Gastroesophageal sphincter (tissue), 4 donors: ENCODE results near the gene FRMD5. TPM values are rescaled to one million over a fixed set of nuclear protein-coding genes. Genes with fewer than 3 reads are reported as not detected.

Experiments used
- ATAC-seq: fragments of 150-250 bp; one replicate; pipeline ENCODE4 v1.9.1; 2016; ENCODE audit warnings: mild to moderate bottlenecking, moderate library complexity
- H3K27ac ChIP-seq, 4 donors: fragments of 200-600 bp; sonication (generic) in 3 of 4; 1 replicate in 3 of 4; 2 replicates in 1 of 4; pipeline ENCODE4 v1.5.1; 2016 to 2019
- H3K27me3 ChIP-seq: fragments of 200-600 bp; sonication (generic); one replicate; pipeline ENCODE4 v1.5.1; 2019
- H3K36me3 ChIP-seq, 2 donors: fragments of 200-600 bp; sonication (generic); one replicate each; pipeline ENCODE4 v1.5.1; 2019; ENCODE audit warnings: control low read depth in 1 of 2
- H3K4me1 ChIP-seq, 3 donors: fragments of 200-600 bp; sonication (generic); 1 replicate in 2 of 3; 2 replicates in 1 of 3; pipeline ENCODE4 v1.5.1; 2016 to 2019; ENCODE audit warnings: control low read depth in 2 of 3
- H3K4me3 ChIP-seq, 2 donors: fragments of 200-600 bp; sonication (generic); one replicate each; pipeline ENCODE4 v1.5.1; 2019; ENCODE audit warnings: mild to moderate bottlenecking in 1 of 2, moderate library complexity in 1 of 2
- H3K9me3 ChIP-seq, 3 donors: fragments of 200-600 bp; sonication (generic); one replicate each; pipeline ENCODE4 v1.5.1; 2017 to 2019; ENCODE audit warnings: control low read depth in 2 of 3
- CTCF ChIP-seq, 4 experiments: fragments of 200-600 bp in 2 of 4; fragments of 450-650 bp in 2 of 4; sonication (generic) in 1 of 4; IDR thresholded peaks; one replicate each; pipeline ENCODE4 v1.5.1; 2017 to 2019; ENCODE audit warnings: antibody characterized with exemption in 4 of 4, mild to moderate bottlenecking in 2 of 4, moderate library complexity in 2 of 4
- EP300 ChIP-seq: sonication (generic); formaldehyde crosslinking; IDR thresholded peaks from one replicate; pipeline ENCODE4 v1.6.1; 2017; ENCODE audit warnings: antibody characterized with exemption, mild to moderate bottlenecking
- POLR2A ChIP-seq, 2 donors: fragments of 450-650 bp; IDR thresholded peaks; one replicate each; pipeline ENCODE4 v1.6.1; 2017; ENCODE audit warnings: antibody characterized with exemption in 2 of 2, mild to moderate bottlenecking in 2 of 2, moderate library complexity in 1 of 2
- POLR2AphosphoS5 ChIP-seq: sonication (generic); formaldehyde crosslinking; IDR thresholded peaks from one replicate; pipeline ENCODE4 v1.6.1; 2017; ENCODE audit warnings: antibody characterized with exemption
- WGBS, 2 donors: methylation state at CpG; one replicate each; pipeline ENCODE4 v1.1.5; 2018; ENCODE audit warnings: low coverage in 1 of 2; 5-methylcytosine and 5-hydroxymethylcytosine counted together
- total RNA-seq, 4 donors: library from RNA; depleted of rRNA; stranded (reverse); fragments of >200 nt; gene quantifications; one replicate each; pipeline ENCODE4 v1.1.0, GENCODE V29; 2016

The FRMD5 gene
- total RNA-seq, 4 donors from 2014 or later = 0.47 to 1.2 (median 0.90) TPM

GRCh38 chr15:43985976-43986680, 208.9 kb downstream of the FRMD5 start:
- no peak for ATAC-seq
- TF ChIP-seq POLR2AphosphoS5 (no peak), EP300 (no peak), CTCF (IDR thresholded peaks at IDR 0.05) (no peak), POLR2A (IDR thresholded peaks at IDR 0.05) (no peak)
- H3K4me1 ChIP-seq = no peaks in the 10 kb centered on the region
- no peaks in the 10 kb centered on the region for H3K36me3 ChIP-seq
- H3K27me3 ChIP-seq = no peaks in the 10 kb centered on the region
- no peak overlapping the region for H3K27ac ChIP-seq
- no peaks in the 10 kb centered on the region for H3K9me3 ChIP-seq
- WGBS, 2 donors = 62 to 65% methylated on average over 6 to 7 of the region's 7 CpGs
- H3K4me3 ChIP-seq = no peak overlapping the region

GRCh38 chr15:43981576-43981975, 213.5 kb downstream of the FRMD5 start:
- WGBS, 2 donors = 58 to 61% methylated on average over 2 of the region's 2 CpGs
- Histone ChIP-seq H3K36me3 (no peaks in the 10 kb centered on the region), H3K4me1 (no peaks in the 10 kb centered on the region), H3K4me3 (no peak overlapping the region), H3K27ac (no peak overlapping the region), H3K9me3 (no peaks in the 10 kb centered on the region), H3K27me3 (peaks cover 5% of the 10 kb centered on the region)
- TF ChIP-seq POLR2A (IDR thresholded peaks at IDR 0.05) (no peak), POLR2AphosphoS5 (no peak), EP300 (no peak), CTCF (IDR thresholded peaks at IDR 0.05) (no peak)
- ATAC-seq = no peak

- Histone ChIP-seq H3K27me3 (peaks cover 5% of the 10 kb centered on the region), H3K27ac (no peak overlapping the region), H3K36me3 (no peaks in the 10 kb centered on the region), H3K9me3 (no peaks in the 10 kb centered on the region), H3K4me3 (no peak overlapping the region), H3K4me1 (no peaks in the 10 kb centered on the region)
- no peak for ATAC-seq
- TF ChIP-seq POLR2AphosphoS5 = no peak
- TF ChIP-seq EP300 = no peak
- TF ChIP-seq CTCF (IDR thresholded peaks at IDR 0.05) = no peak
- TF ChIP-seq POLR2A (IDR thresholded peaks at IDR 0.05) = no peak
- WGBS, 2 donors = 80 to 91% methylated on average over 4 to 5 of the region's 5 CpGs
Observed at GRCh38 chr15:43977072-43977884, 217.8 kb downstream of the FRMD5 start.

GRCh38 chr15:43975770-43976169, 219.3 kb downstream of the FRMD5 start:
- H3K4me3 ChIP-seq = no peak overlapping the region
- no peaks in the 10 kb centered on the region for H3K36me3 ChIP-seq
- ATAC-seq = no peak
- WGBS, 2 donors = 64% methylated on average over 1 of the region's 1 CpG; no CpG with 5 or more reads in 1 of the 2 donors
- no peak for TF ChIP-seq POLR2A (IDR thresholded peaks at IDR 0.05)
- TF ChIP-seq EP300 = no peak
- TF ChIP-seq CTCF (IDR thresholded peaks at IDR 0.05) = no peak
- no peak for TF ChIP-seq POLR2AphosphoS5
- no peaks in the 10 kb centered on the region for H3K9me3 ChIP-seq
- no peak overlapping the region for H3K27ac ChIP-seq
- no peaks in the 10 kb centered on the region for H3K4me1 ChIP-seq
- peaks cover 5% of the 10 kb centered on the region for H3K27me3 ChIP-seq
